CD4-positive, alpha-beta T cell treated with Interferon alpha-2 for 1 hour (primary cell): ENCODE results near the gene ARG2.
A peak's percentile ranks its signal among the peaks of the same experiment; 100 is the strongest.

Experiments
- DNase-seq, 2 donors: peaks; one replicate each; pipeline ENCODE4 v3.0.0-alpha.2; 2020 to 2022

The ARG2 gene

DNA sequence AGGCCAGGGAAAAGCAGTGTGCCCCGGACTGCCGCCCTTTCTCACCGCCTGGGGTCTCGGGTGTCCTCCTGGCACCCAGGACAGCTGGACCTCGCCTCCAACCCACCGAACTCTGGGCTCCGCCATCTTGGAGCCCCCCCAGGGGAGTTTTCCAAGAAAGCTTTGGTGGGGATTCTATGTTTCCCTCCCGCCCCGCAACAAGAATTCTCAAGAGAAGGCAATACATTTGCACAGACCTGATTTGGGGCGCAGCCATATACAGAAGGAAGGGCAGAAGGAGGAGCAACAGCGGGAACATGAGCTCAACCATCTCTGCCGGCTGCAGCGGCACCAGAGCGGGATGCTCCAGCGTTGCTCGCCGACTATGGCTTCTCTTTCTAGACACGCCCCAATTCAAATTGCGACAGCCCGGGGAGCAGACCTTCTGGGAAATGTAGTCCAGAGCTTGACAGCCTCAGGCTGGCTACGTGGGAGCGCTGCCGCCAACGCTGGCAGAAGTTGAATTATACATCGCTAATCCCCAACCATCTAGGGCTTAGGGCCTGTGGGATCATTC is 75.8 kb downstream of the ARG2 start, which contains the start of gene RDH11:
Gene RDH11, minus strand, starts transcription at position 371 of the 556 bp plus-strand sequence. Its CDS starts 61 bp downstream, at position 310.
- DNase-seq = peak; percentile 84 to 90

DNA sequence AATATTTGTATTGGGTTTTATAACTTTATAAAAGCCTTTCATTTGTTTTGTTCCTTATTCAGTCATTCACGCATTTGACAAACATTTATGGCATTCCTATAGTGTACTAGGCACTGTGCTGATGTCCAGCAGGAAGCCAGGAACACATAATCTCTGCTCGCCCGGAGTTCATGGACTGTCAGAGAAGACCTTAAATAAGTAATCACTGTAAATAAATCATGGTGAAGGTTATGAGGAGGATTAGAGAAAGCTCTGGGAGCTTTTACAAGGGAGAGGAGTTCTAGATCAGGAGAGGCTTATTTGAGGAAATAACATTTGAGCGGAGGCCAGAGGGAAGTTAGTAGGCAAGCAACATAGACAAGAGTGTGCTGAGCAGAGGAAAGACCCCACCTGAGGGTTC is 77.3 kb downstream of the ARG2 start:
- DNase-seq = no peak

DNA sequence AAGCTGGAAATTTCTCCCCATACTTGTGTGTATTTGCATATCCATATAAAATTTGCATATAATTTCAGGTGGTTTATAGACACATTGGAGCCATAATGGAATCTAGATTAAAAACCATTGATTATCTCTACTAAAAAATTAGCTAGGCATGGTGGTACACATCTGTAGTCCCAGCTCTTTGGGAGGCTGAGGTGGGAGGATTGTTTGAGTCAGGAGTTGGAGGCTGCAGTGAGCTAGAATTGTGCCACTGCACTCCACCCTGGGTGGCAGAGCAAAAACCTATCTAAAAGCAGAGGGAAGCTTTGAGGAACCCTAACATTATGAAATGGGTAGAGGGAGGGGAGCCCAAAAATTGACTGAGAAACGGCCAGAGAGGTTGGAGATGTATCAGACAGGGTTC is 78.5 kb downstream of the ARG2 start:
- DNase-seq = no peak
